PFSK-1 (cell line): ENCODE data around the gene LSM3.

Experiments used
- SIN3A ChIP-seq: IDR thresholded peaks from 2 replicates; pipeline ENCODE4 v1.6.1; 2012; ENCODE audit warnings: mild to moderate bottlenecking, low read length, moderate library complexity, borderline replicate concordance; ENCODE audit not compliant: insufficient read depth
- TF ChIP-seq, protein P1 (sequence below), 2 experiments: IDR thresholded peaks; 2 replicates each; pipeline versions ENCODE4 v1.6.1 to v1.8.0; 2011 to 2012; ENCODE audit warnings: low read depth in 2 of 2, low read length in 2 of 2, control low read depth in 1 of 2, inconsistent platforms in 1 of 2, mild to moderate bottlenecking in 1 of 2, moderate library complexity in 1 of 2; ENCODE audit not compliant: insufficient read depth in 1 of 2

- TF ChIP-seq, protein P1, sequence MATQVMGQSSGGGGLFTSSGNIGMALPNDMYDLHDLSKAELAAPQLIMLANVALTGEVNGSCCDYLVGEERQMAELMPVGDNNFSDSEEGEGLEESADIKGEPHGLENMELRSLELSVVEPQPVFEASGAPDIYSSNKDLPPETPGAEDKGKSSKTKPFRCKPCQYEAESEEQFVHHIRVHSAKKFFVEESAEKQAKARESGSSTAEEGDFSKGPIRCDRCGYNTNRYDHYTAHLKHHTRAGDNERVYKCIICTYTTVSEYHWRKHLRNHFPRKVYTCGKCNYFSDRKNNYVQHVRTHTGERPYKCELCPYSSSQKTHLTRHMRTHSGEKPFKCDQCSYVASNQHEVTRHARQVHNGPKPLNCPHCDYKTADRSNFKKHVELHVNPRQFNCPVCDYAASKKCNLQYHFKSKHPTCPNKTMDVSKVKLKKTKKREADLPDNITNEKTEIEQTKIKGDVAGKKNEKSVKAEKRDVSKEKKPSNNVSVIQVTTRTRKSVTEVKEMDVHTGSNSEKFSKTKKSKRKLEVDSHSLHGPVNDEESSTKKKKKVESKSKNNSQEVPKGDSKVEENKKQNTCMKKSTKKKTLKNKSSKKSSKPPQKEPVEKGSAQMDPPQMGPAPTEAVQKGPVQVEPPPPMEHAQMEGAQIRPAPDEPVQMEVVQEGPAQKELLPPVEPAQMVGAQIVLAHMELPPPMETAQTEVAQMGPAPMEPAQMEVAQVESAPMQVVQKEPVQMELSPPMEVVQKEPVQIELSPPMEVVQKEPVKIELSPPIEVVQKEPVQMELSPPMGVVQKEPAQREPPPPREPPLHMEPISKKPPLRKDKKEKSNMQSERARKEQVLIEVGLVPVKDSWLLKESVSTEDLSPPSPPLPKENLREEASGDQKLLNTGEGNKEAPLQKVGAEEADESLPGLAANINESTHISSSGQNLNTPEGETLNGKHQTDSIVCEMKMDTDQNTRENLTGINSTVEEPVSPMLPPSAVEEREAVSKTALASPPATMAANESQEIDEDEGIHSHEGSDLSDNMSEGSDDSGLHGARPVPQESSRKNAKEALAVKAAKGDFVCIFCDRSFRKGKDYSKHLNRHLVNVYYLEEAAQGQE (IDR thresholded peaks at IDR 0.05; ENCODE audit: insufficient read depth in 1 of 2, low read depth in 2 of 2, low read length in 2 of 2): no peak
- TF ChIP-seq SIN3A: no peak
Observed at GRCh38 chr3:14218355-14218754, 39.7 kb downstream of the LSM3 start.
